Measurements from ENCODE around the gene APPL2. TPM values are rescaled to one million over a fixed set of nuclear protein-coding genes. Genes with fewer than 3 reads are reported as not detected.

Gene APPL2
- total RNA-seq, 4 donors from 2014 or later, result 28.6 to 30.6 (median 30.3) TPM

DNA sequence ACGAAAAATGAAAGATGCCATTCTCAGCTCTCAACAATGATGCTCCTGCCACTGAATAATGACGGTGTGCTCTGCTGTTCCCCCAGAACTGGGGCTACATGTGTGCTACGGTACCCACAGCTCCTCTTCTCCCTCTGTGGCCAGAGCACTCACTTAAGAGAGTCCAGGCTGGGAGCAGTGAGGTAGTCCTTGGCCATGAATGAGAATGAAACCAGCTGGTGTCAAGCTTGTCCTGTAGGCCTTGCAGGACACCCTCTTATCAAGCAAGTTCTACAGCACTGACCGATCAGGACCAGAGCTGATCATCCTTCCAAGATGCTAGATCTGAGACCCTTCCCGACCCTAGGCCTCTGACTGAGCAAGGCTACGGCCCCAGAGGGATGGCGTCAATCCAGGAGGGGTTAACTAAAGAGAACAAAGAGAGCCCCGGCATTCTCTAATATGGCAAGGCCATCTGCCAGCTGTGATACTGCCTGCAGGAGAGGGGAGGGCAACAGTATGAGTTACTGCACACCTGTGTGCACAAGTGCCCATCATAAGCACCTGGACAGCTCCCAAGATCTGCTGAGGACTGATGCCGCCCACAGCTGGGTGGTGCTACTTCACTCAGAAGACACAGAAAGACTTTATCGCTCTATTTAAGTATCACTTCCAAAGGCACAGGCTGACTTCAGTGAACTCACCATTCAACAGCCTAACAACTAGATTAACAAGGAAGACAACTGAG is 30.5 kb downstream of the APPL2 start:
- H3K9me3 ChIP-seq, result no peaks in the 10 kb centered on the region
- no peaks in the 10 kb centered on the region for H3K27me3 ChIP-seq
- no peaks in the 10 kb centered on the region for H3K4me1 ChIP-seq
- DNase-seq, result peak; percentile 53 to 61
- no peak overlapping the region for H3K27ac ChIP-seq
- intact Hi-C loops (cut with DNase I), result no loop called here
- H3K4me3 ChIP-seq (replicated peaks in 1 of 3), result no peak overlapping the region
- H3K36me3 ChIP-seq, result peaks cover 34 to 41% of the 10 kb centered on the region in 2 donors
- TF ChIP-seq POLR2A (IDR thresholded peaks at IDR 0.05), result no peak
- TF ChIP-seq, protein P1, sequence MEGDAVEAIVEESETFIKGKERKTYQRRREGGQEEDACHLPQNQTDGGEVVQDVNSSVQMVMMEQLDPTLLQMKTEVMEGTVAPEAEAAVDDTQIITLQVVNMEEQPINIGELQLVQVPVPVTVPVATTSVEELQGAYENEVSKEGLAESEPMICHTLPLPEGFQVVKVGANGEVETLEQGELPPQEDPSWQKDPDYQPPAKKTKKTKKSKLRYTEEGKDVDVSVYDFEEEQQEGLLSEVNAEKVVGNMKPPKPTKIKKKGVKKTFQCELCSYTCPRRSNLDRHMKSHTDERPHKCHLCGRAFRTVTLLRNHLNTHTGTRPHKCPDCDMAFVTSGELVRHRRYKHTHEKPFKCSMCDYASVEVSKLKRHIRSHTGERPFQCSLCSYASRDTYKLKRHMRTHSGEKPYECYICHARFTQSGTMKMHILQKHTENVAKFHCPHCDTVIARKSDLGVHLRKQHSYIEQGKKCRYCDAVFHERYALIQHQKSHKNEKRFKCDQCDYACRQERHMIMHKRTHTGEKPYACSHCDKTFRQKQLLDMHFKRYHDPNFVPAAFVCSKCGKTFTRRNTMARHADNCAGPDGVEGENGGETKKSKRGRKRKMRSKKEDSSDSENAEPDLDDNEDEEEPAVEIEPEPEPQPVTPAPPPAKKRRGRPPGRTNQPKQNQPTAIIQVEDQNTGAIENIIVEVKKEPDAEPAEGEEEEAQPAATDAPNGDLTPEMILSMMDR (IDR thresholded peaks at IDR 0.05), result no peak
- WGBS, 2 donors, result 80 to 92% methylated on average over 6 to 10 of the region's 10 CpGs

DNA sequence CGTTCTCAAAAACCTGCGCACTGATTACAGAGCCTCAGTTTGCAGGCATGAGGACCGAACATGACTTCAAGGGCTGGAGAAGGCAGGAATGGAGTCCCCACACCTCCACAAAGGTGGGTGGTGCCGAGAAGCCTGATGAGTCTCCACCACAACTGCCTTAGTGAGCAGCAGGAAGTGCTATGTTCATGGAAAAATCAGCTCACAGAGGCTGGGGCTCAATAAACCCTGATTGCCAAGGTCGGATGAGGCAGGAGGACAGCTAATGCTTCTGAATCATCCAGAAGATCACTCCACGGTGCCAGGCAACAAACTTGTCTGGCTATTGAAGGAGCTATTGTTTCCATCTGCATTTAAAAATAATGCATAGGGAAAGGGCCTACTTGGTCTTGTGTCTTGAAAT is 31.1 kb downstream of the APPL2 start:
- DNase-seq, result no peak
- peaks cover 34 to 41% of the 10 kb centered on the region in 2 donors for H3K36me3 ChIP-seq

DNA sequence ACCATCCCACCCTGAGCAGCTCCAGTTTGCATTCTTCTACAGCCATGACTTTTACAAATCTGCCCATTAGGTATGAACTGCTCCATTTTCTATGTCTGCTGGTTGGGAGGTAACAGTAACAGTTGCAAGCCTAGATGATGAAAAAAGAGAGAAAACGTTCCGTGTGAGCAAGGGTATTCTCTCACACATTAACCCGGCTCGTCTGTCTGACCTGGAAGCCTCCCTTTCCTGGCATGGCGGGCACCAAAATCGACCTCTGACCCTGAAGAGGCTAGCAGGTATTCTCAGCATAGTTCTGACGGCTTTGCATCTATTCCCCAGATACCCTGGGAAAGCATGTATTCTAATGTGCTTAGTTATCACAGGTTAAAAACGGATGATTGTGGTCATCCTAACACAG is 31.8 kb downstream of the APPL2 start:
- TF ChIP-seq, protein P1 (IDR thresholded peaks at IDR 0.05), result no peak
- TF ChIP-seq POLR2A (IDR thresholded peaks at IDR 0.05), result no peak
- Histone ChIP-seq H3K4me1 (no peaks in the 10 kb centered on the region), H3K36me3 (peaks cover 34 to 41% of the 10 kb centered on the region in 2 donors), H3K27me3 (no peaks in the 10 kb centered on the region), H3K27ac (no peak overlapping the region), H3K4me3 (replicated peaks in 1 of 3) (no peak overlapping the region), H3K9me3 (no peaks in the 10 kb centered on the region)
- 96% methylated on average over 8 of the region's 8 CpGs for WGBS, 2 donors
- DNase-seq, result no peak
- intact Hi-C loops (cut with DNase I), result no loop called here

More for the DNA sequence above, 31.1 kb downstream of the APPL2 start:
- Histone ChIP-seq H3K4me1 (no peaks in the 10 kb centered on the region), H3K27me3 (no peaks in the 10 kb centered on the region), H3K4me3 (replicated peaks in 1 of 3) (no peak overlapping the region), H3K9me3 (no peaks in the 10 kb centered on the region), H3K27ac (no peak overlapping the region)
- TF ChIP-seq POLR2A (IDR thresholded peaks at IDR 0.05), result no peak
- TF ChIP-seq, protein P1 (IDR thresholded peaks at IDR 0.05), result no peak
- 85 to 87% methylated on average over 6 of the region's 6 CpGs for WGBS, 2 donors
- intact Hi-C loops (cut with DNase I), result no loop called here

- H3K4me3 ChIP-seq (replicated peaks in 1 of 3), result no peak overlapping the region
- DNase-seq, result no peak
- peaks cover 31 to 39% of the 10 kb centered on the region in 2 donors for H3K36me3 ChIP-seq
- WGBS, 2 donors, result 95 to 98% methylated on average over 6 of the region's 6 CpGs
- H3K27me3 ChIP-seq, result no peaks in the 10 kb centered on the region
- no peaks in the 10 kb centered on the region for H3K9me3 ChIP-seq
- no peaks in the 10 kb centered on the region for H3K4me1 ChIP-seq
- H3K27ac ChIP-seq, result no peak overlapping the region
- intact Hi-C loops (cut with DNase I), result no loop called here
- TF ChIP-seq, protein P1 (IDR thresholded peaks at IDR 0.05), result no peak
- TF ChIP-seq POLR2A (IDR thresholded peaks at IDR 0.05), result no peak
Observed at GRCh38 chr12:105202202-105202601, 33.8 kb downstream of the APPL2 start.

GRCh38 chr12:105201299-105201698 is 34.7 kb downstream of the APPL2 start:
- no peak overlapping the region for H3K4me3 ChIP-seq (replicated peaks in 1 of 3)
- no peak for TF ChIP-seq POLR2A (IDR thresholded peaks at IDR 0.05)
- TF ChIP-seq, protein P1 (IDR thresholded peaks at IDR 0.05), result no peak
- intact Hi-C loops (cut with DNase I), result no loop called here
- no peaks in the 10 kb centered on the region for H3K27me3 ChIP-seq
- peaks cover 23 to 31% of the 10 kb centered on the region in 2 donors for H3K36me3 ChIP-seq
- peak in 1 of 2 donors; percentile 9 for DNase-seq
- no peaks in the 10 kb centered on the region for H3K9me3 ChIP-seq
- WGBS, 2 donors, result 80 to 83% methylated on average over 7 of the region's 7 CpGs
- H3K4me1 ChIP-seq, result no peaks in the 10 kb centered on the region
- no peak overlapping the region for H3K27ac ChIP-seq

Measured in thyroid gland (tissue), 4 donors.